KMS-11 (cell line): ENCODE data around the gene EVC2.

Source experiments
- H2AFZ ChIP-seq: fragments of 200-600 bp; sonication (generic); 2 replicates; pipeline ENCODE4 v1.6.1; 2016; ENCODE audit warnings: antibody characterized with exemption, mixed run types, low read depth
- H3K27ac ChIP-seq: fragments of 200-600 bp; sonication (generic); 2 replicates; pipeline ENCODE4 v1.6.1; 2016; ENCODE audit warnings: mild to moderate bottlenecking, mixed run types
- H3K27me3 ChIP-seq: fragments of 200-600 bp; sonication (generic); 2 replicates; pipeline ENCODE4 v1.6.1; 2017; ENCODE audit warnings: mild to moderate bottlenecking, low read depth, mixed run types, moderate library complexity; ENCODE audit not compliant: insufficient read depth
- H3K36me3 ChIP-seq: fragments of 200-600 bp; sonication (generic); 2 replicates; pipeline ENCODE4 v1.6.1; 2017; ENCODE audit warnings: mild to moderate bottlenecking, mixed run types; ENCODE audit not compliant: insufficient read depth
- H3K4me1 ChIP-seq: fragments of 200-600 bp; sonication (generic); 2 replicates; pipeline ENCODE4 v1.6.1; 2016; ENCODE audit warnings: mild to moderate bottlenecking, low read depth, mixed run types; ENCODE audit not compliant: poor library complexity, severe bottlenecking
- H3K4me2 ChIP-seq: fragments of 200-600 bp; sonication (generic); 2 replicates; pipeline ENCODE4 v1.7.0; 2016; ENCODE audit warnings: mild to moderate bottlenecking, mixed run types
- H3K4me3 ChIP-seq: fragments of 200-600 bp; sonication (generic); IDR thresholded peaks from 2 replicates; pipeline ENCODE4 v1.6.1; 2017; ENCODE audit warnings: low read depth, low read length, mixed read lengths; ENCODE audit not compliant: insufficient read depth
- H3K79me2 ChIP-seq: fragments of 200-600 bp; sonication (generic); 2 replicates; pipeline ENCODE4 v1.6.1; 2016; ENCODE audit warnings: low read depth, mixed run types; ENCODE audit not compliant: insufficient read depth
- H3K9ac ChIP-seq: fragments of 200-600 bp; sonication (generic); 2 replicates; pipeline ENCODE4 v1.6.1; 2016; ENCODE audit warnings: mild to moderate bottlenecking, mixed run types
- H4K20me1 ChIP-seq: fragments of 200-600 bp; sonication (generic); 2 replicates; pipeline ENCODE4 v1.6.1; 2016; ENCODE audit warnings: mild to moderate bottlenecking, mixed run types; ENCODE audit not compliant: insufficient read depth
- CTCF ChIP-seq: fragments of 200-600 bp; sonication (generic); conservative IDR thresholded peaks from 2 replicates; pipeline ENCODE4 v1.6.1; 2017; ENCODE audit warnings: low read depth, mild to moderate bottlenecking, antibody characterized with exemption, low read length, moderate library complexity, mixed read lengths

Gene EVC2

GRCh38 chr4:5528031-5528436 is 180.3 kb downstream of the EVC2 start:
- no peak for TF ChIP-seq CTCF

GRCh38 chr4:5527211-5527610 is 181.1 kb downstream of the EVC2 start:
- no peaks in the 10 kb centered on the region for H3K27me3 ChIP-seq
- H3K4me2 ChIP-seq = no peak overlapping the region
- TF ChIP-seq CTCF = no peak
- H3K79me2 ChIP-seq = no peaks in the 10 kb centered on the region
- no peak overlapping the region for H3K4me3 ChIP-seq
- no peak overlapping the region for H3K9ac ChIP-seq
- no peaks in the 10 kb centered on the region for H4K20me1 ChIP-seq
- H3K4me1 ChIP-seq = no peaks in the 10 kb centered on the region
- H3K27ac ChIP-seq = no peak overlapping the region
- H2AFZ ChIP-seq = no peak overlapping the region
- no peaks in the 10 kb centered on the region for H3K36me3 ChIP-seq

More at GRCh38 chr4:5528031-5528436, 180.3 kb downstream of the EVC2 start:
- Histone ChIP-seq H3K36me3 (no peaks in the 10 kb centered on the region), H3K27ac (no peak overlapping the region), H3K9ac (no peak overlapping the region), H3K4me3 (no peak overlapping the region), H3K27me3 (no peaks in the 10 kb centered on the region), H3K4me2 (no peak overlapping the region), H3K79me2 (no peaks in the 10 kb centered on the region), H3K4me1 (no peaks in the 10 kb centered on the region), H4K20me1 (no peaks in the 10 kb centered on the region), H2AFZ (no peak overlapping the region)

DNA sequence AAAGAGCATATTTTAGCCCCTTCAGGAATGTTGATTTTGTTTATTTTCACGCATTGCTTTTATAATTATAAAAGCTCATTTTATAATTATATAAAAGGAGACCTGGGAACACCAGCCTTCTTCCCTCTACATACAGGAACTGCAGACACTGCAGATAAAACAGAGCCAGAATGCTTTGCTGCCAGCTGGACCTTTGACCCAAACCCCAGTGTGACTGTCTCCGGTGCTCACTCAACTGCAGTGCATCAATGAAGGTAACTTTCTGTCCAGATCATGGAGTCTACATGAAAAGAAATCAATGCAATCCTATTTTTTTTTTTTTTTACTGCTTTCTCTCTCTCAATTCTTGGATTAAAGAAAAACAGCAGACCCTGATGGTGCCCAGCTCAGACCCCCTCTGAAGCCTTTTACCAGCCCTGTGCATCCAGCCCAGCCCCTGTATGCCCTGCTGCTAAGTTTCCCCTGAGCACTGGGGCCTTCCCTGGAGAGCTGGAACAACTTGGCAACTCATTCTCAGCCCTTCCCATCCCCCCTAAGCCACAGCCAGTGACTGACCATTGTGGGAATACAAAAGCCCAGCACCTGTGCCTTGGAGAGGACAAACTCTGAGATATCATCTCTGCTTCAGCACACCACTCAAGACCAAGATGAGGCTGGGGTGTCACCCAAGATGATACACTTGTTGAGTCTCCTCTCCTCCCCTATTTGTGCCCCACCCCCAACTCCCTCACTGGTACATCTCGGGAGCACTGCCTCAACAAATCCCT is 182.1 kb downstream of the EVC2 start:
- no peaks in the 10 kb centered on the region for H3K4me1 ChIP-seq
- no peaks in the 10 kb centered on the region for H3K79me2 ChIP-seq
- H3K9ac ChIP-seq = no peak overlapping the region
- no peak for TF ChIP-seq CTCF
- H3K4me2 ChIP-seq = no peak overlapping the region
- no peak overlapping the region for H2AFZ ChIP-seq
- H3K4me3 ChIP-seq = no peak overlapping the region
- no peak overlapping the region for H3K27ac ChIP-seq
- no peaks in the 10 kb centered on the region for H3K36me3 ChIP-seq
- H4K20me1 ChIP-seq = no peaks in the 10 kb centered on the region
- H3K27me3 ChIP-seq = no peaks in the 10 kb centered on the region

GRCh38 chr4:5524446-5525299 is 183.7 kb downstream of the EVC2 start:
- Histone ChIP-seq H3K36me3 (no peaks in the 10 kb centered on the region), H4K20me1 (no peaks in the 10 kb centered on the region), H3K4me2 (no peak overlapping the region), H3K4me1 (no peaks in the 10 kb centered on the region), H3K27ac (no peak overlapping the region), H2AFZ (no peak overlapping the region), H3K4me3 (no peak overlapping the region), H3K9ac (no peak overlapping the region), H3K79me2 (no peaks in the 10 kb centered on the region), H3K27me3 (no peaks in the 10 kb centered on the region)
- no peak for TF ChIP-seq CTCF
